RWPE2 (cell line): ENCODE results near the gene ZNF773.

Source experiments
- ATAC-seq: fragments of 200-7000 bp; cut with Tn5 transposase; 3 replicates; pipeline ENCODE4 v1.9.1; 2021; ENCODE audit warnings: low read depth
- DNase-seq: peaks from one replicate; pipeline ENCODE4 v3.0.0-alpha.2; 2020; ENCODE audit warnings: low spot score
- H3K27ac ChIP-seq: fragments of 450-650 bp; 2 replicates; pipeline ENCODE4 v1.5.1; 2017; ENCODE audit warnings: mild to moderate bottlenecking; ENCODE audit not compliant: poor library complexity, severe bottlenecking
- H3K27me3 ChIP-seq: fragments of 250-450 bp; sonication (Bioruptor Pico); 2 replicates; pipeline ENCODE4 v1.5.1; 2021; ENCODE audit warnings: mild to moderate bottlenecking, moderate library complexity; ENCODE audit not compliant: insufficient read depth, poor library complexity, severe bottlenecking
- H3K36me3 ChIP-seq: fragments of 250-450 bp; sonication (Bioruptor Pico); 2 replicates; pipeline ENCODE4 v1.5.1; 2020; ENCODE audit warnings: low read depth, mild to moderate bottlenecking, moderate library complexity
- H3K4me1 ChIP-seq: fragments of 250-450 bp; sonication (Bioruptor Pico); 2 replicates; pipeline ENCODE4 v1.5.1; 2021; ENCODE audit warnings: mild to moderate bottlenecking, moderate library complexity; ENCODE audit not compliant: insufficient read depth, poor library complexity, severe bottlenecking
- H3K4me3 ChIP-seq: fragments of 250-450 bp; sonication (Bioruptor Pico); 2 replicates; pipeline ENCODE4 v1.5.1; 2021; ENCODE audit warnings: mild to moderate bottlenecking, moderate library complexity; ENCODE audit not compliant: severe bottlenecking
- H3K9me3 ChIP-seq: fragments of 250-450 bp; sonication (Bioruptor Pico); 2 replicates; pipeline ENCODE4 v1.5.1; 2021; ENCODE audit warnings: mild to moderate bottlenecking, moderate library complexity; ENCODE audit not compliant: severe bottlenecking
- CTCF ChIP-seq: fragments of 450-650 bp; IDR thresholded peaks from one replicate; pipeline ENCODE4 v1.5.1; 2017; ENCODE audit warnings: mild to moderate bottlenecking, moderate library complexity; ENCODE audit not compliant: poor library complexity, severe bottlenecking

The ZNF773 gene

GRCh38 chr19:57537953-57538547 is 38.3 kb downstream of the ZNF773 start:
- Histone ChIP-seq H3K27me3 (no peaks in the 10 kb centered on the region), H3K9me3 (peaks cover 23% of the 10 kb centered on the region), H3K36me3 (peaks cover 60% of the 10 kb centered on the region), H3K27ac (no peak overlapping the region), H3K4me3 (no peak overlapping the region), H3K4me1 (no peaks in the 10 kb centered on the region)
- ATAC-seq (no peak), DNase-seq (no peak)
- no peak for TF ChIP-seq CTCF

GRCh38 chr19:57546513-57546912 is 46.8 kb downstream of the ZNF773 start:
- Histone ChIP-seq H3K27ac (no peak overlapping the region), H3K36me3 (peaks cover 100% of the 10 kb centered on the region), H3K27me3 (no peaks in the 10 kb centered on the region), H3K4me1 (no peaks in the 10 kb centered on the region), H3K4me3 (no peak overlapping the region), H3K9me3 (peaks cover 21% of the 10 kb centered on the region)
- no peak for DNase-seq
- no peak for TF ChIP-seq CTCF
- ATAC-seq = no peak

GRCh38 chr19:57552432-57552831 is 52.7 kb downstream of the ZNF773 start:
- no peak overlapping the region for H3K4me3 ChIP-seq
- no peak for TF ChIP-seq CTCF
- H3K27ac ChIP-seq = no peak overlapping the region
- no peak for ATAC-seq
- DNase-seq = no peak
- no peaks in the 10 kb centered on the region for H3K27me3 ChIP-seq
- H3K4me1 ChIP-seq = no peaks in the 10 kb centered on the region
- H3K9me3 ChIP-seq = peaks cover 8% of the 10 kb centered on the region
- H3K36me3 ChIP-seq = peaks cover 85% of the 10 kb centered on the region

GRCh38 chr19:57557659-57558058 is 57.9 kb downstream of the ZNF773 start:
- peaks cover 33% of the 10 kb centered on the region for H3K36me3 ChIP-seq
- ATAC-seq (no peak), DNase-seq (no peak)
- no peak overlapping the region for H3K4me3 ChIP-seq
- no peak for TF ChIP-seq CTCF
- H3K9me3 ChIP-seq = no peaks in the 10 kb centered on the region
- H3K27me3 ChIP-seq = no peaks in the 10 kb centered on the region
- peaks cover 4% of the 10 kb centered on the region for H3K4me1 ChIP-seq
- no peak overlapping the region for H3K27ac ChIP-seq
